K562 (cell line): ENCODE measurements around the gene VRK3. TPM values are rescaled to one million over a fixed set of nuclear protein-coding genes. Genes with fewer than 3 reads are reported as not detected.

ENCODE experiments used
- ARID3B ChIP-seq: fragments of 250-450 bp; sonication (Bioruptor Pico); IDR thresholded peaks from 2 replicates; pipeline ENCODE4 v1.4.0; 2020; ENCODE audit warnings: borderline replicate concordance
- ARNT ChIP-seq, 2 experiments: fragments of 450-650 bp; IDR thresholded peaks; 2 replicates each; pipeline ENCODE4 v1.6.1; 2016; ENCODE audit warnings: mild to moderate bottlenecking in 1 of 2
- DMBX1 ChIP-seq: fragments of 250-450 bp; sonication (Bioruptor Pico); IDR thresholded peaks from 2 replicates; pipeline ENCODE4 v1.8.0; 2022; ENCODE audit warnings: inconsistent platforms, mild to moderate bottlenecking, moderate library complexity, borderline replicate concordance
- EWSR1 ChIP-seq: fragments of 450-650 bp; IDR thresholded peaks from 2 replicates; pipeline ENCODE4 v1.6.1; 2018; ENCODE audit warnings: borderline replicate concordance, mild to moderate bottlenecking, low read depth, moderate library complexity; ENCODE audit not compliant: partially characterized antibody
- HOXB6 ChIP-seq: fragments of 250-450 bp; sonication (Bioruptor Pico); IDR thresholded peaks from 2 replicates; pipeline ENCODE4 v1.5.1; 2022; ENCODE audit warnings: mild to moderate bottlenecking, borderline replicate concordance
- KAT7 ChIP-seq: sonication (generic); formaldehyde crosslinking; IDR thresholded peaks from 2 replicates; pipeline ENCODE4 v1.8.0; 2022; ENCODE audit warnings: missing genetic modification reagents, mild to moderate bottlenecking, borderline replicate concordance
- KDM2B ChIP-seq: fragments of 250-450 bp; sonication (Bioruptor Pico); IDR thresholded peaks from 2 replicates; pipeline ENCODE4 v1.8.0; 2021; ENCODE audit warnings: mild to moderate bottlenecking, moderate library complexity
- L3MBTL2 ChIP-seq: fragments of 450-650 bp; IDR thresholded peaks from 2 replicates; pipeline ENCODE4 v1.6.1; 2016; ENCODE audit warnings: mild to moderate bottlenecking, moderate library complexity
- NCOA2 ChIP-seq, 2 experiments: fragments of 450-650 bp; IDR thresholded peaks; 2 replicates each; pipeline ENCODE4 v1.6.1; 2018; ENCODE audit warnings: mild to moderate bottlenecking in 2 of 2, moderate library complexity in 1 of 2; ENCODE audit not compliant: partially characterized antibody in 2 of 2
- PCBP1 ChIP-seq: fragments of 200-400 bp; formaldehyde crosslinking; IDR thresholded peaks from 2 replicates; pipeline ENCODE4 v1.6.1; 2018; ENCODE audit warnings: mild to moderate bottlenecking, low read depth, low read length; ENCODE audit not compliant: poor library complexity, severe bottlenecking
- PREB ChIP-seq: sonication (generic); formaldehyde crosslinking; IDR thresholded peaks from 2 replicates; pipeline ENCODE4 v1.8.1; 2023; ENCODE audit warnings: mild to moderate bottlenecking, missing genetic modification reagents
- SREBF2 ChIP-seq: sonication (generic); formaldehyde crosslinking; IDR thresholded peaks from 2 replicates; pipeline ENCODE4 v1.4.0; 2020; ENCODE audit warnings: mild to moderate bottlenecking, missing genetic modification reagents
- ZEB2 ChIP-seq: fragments of 450-650 bp; IDR thresholded peaks from 2 replicates; pipeline ENCODE4 v1.6.1; 2016
- ZNF224 ChIP-seq: sonication (generic); formaldehyde crosslinking; IDR thresholded peaks from 2 replicates; pipeline ENCODE4 v1.8.0; 2022; ENCODE audit warnings: mild to moderate bottlenecking, missing genetic modification reagents
- ZNF23 ChIP-seq: fragments of 250-450 bp; sonication (Bioruptor Pico); IDR thresholded peaks from 2 replicates; pipeline ENCODE4 v1.4.0; 2020; ENCODE audit warnings: mild to moderate bottlenecking
- ZNF407 ChIP-seq: fragments of 450-650 bp; IDR thresholded peaks from 2 replicates; pipeline ENCODE4 v1.6.1; 2016; ENCODE audit warnings: low read depth
- polyA plus RNA-seq, 8 experiments: library from polyadenylated mRNA; depleted of rRNA in 4 of 8; stranded (reverse) in 5 of 8; unstranded in 3 of 8; fragments of >200 nt; fragmentation: Nextera tagmentation in 2 of 8; fragmentation: Illumina TruSeq in 1 of 8; extraction: Ambion mirVana in 2 of 8; extraction: Trizol in 1 of 8; gene quantifications; 2 replicates each; pipeline versions ENCODE4 v1.2.1 to v1.2.3, GENCODE V29; 2011 to 2014; ENCODE audit warnings: inconsistent platforms in 1 of 8, missing spikeins in 1 of 8
- total RNA-seq, 7 experiments: library from RNA; depleted of rRNA in 6 of 7; stranded (reverse); fragments of >200 nt in 6 of 7; fragmentation: Illumina TruSeq in 2 of 7; extraction: Trizol in 2 of 7; gene quantifications; 2 replicates each; pipeline versions ENCODE4 v1.2.1 to v1.2.3, GENCODE V29; 2011 to 2021; ENCODE audit warnings: low replicate concordance in 1 of 7

The VRK3 gene
- total and polyA plus RNA-seq, 9 of the 15 experiments (the other 6 are each of a cell fraction or from before 2014, with no cell fraction given), result 25.6 to 94.3 (median 42.9) TPM

GRCh38 chr19:50025794-50026549 lies 800 bp upstream of the VRK3 start, which contains the start of gene ZNF473 (continued):
- TF ChIP-seq HOXB6 (CRISPR knock-in tag), result no peak
- TF ChIP-seq ZNF23 (CRISPR knock-in tag), result no peak
- no peak for TF ChIP-seq SREBF2 (CRISPR knock-in tag)
- TF ChIP-seq L3MBTL2, result peak; percentile 100
- peak; percentile 34 to 60; a peak in 1 of 4 replicates for TF ChIP-seq ARNT (IDR thresholded peaks at IDR 0.05)
- TF ChIP-seq ZNF224 (CRISPR knock-in tag), result no peak
- TF ChIP-seq PREB (CRISPR knock-in tag), result 0 out of 2 replicates have a peak, but pooled peaks have one; percentile 85
- no peak for TF ChIP-seq ZEB2
- no peak for TF ChIP-seq PCBP1
- no peak for TF ChIP-seq ZNF407
- no peak for TF ChIP-seq KAT7 (CRISPR knock-in tag)
- peak; percentile 89; the same call in 1 of the 2 replicates for TF ChIP-seq DMBX1 (CRISPR knock-in tag)
- no peak for TF ChIP-seq EWSR1
- no peak for TF ChIP-seq KDM2B
- TF ChIP-seq ARID3B (CRISPR knock-in tag), result no peak
- no peak for TF ChIP-seq NCOA2 (IDR thresholded peaks at IDR 0.05; ENCODE audit: partially characterized antibody in 2 of 2)
